Endothelial cell of umbilical vein (primary cell): ENCODE measurements around the gene PLEKHA5. TPM values are rescaled to one million over a fixed set of nuclear protein-coding genes. Genes with fewer than 3 reads are reported as not detected.

ENCODE experiments used
- BruUV-seq: library from RNA; stranded (reverse); fragments of 400-500 nt; replicated peaks from 2 replicates; lab custom pipeline; 2021; lab: Mats Ljungman, UMichigan
- CTCF ChIA-PET: fragments of 300-600, 350-600 bp; sonication (Branson Sonifier 250); formaldehyde crosslinking; loops from one replicate; lab custom pipeline; 2021; ENCODE audit warnings: antibody characterized with exemption, inconsistent platforms; lab: Charles Lee
- POLR2A ChIA-PET: fragments of 300-600, 350-600 bp; sonication (Branson Sonifier 250); formaldehyde crosslinking; loops from one replicate; lab custom pipeline; 2021; ENCODE audit warnings: antibody characterized with exemption, inconsistent platforms; lab: Charles Lee
- DNase-seq: peaks from one replicate; pipeline ENCODE4 v3.0.0-alpha.2; 2011; ENCODE audit warnings: low read depth, low spot score
- FAIRE-seq: peaks from 2 replicates; lab custom pipeline; 2011; peaks lifted over from hg19 to GRCh38; lab: Jason Lieb, UNC
- H2AFZ ChIP-seq: 2 replicates; pipeline ENCODE4 v1.6.0; 2012; ENCODE audit warnings: low read depth, low read length, control low read depth, inconsistent platforms
- H3K27ac ChIP-seq: 2 replicates; pipeline ENCODE4 v1.5.1; 2011; ENCODE audit warnings: low read depth, mild to moderate bottlenecking, control low read depth, low read length, moderate library complexity; ENCODE audit not compliant: insufficient read depth
- H3K27me3 ChIP-seq, 2 experiments: 2 replicates each; pipeline versions ENCODE4 v1.6.0 to v1.6.1; 2011; ENCODE audit warnings: low read length in 2 of 2, mixed read lengths in 1 of 2; ENCODE audit not compliant: control insufficient read depth in 2 of 2, insufficient read depth in 2 of 2
- H3K36me3 ChIP-seq, 2 experiments: 2 replicates in 1 of 2; 3 replicates in 1 of 2; pipeline ENCODE4 v1.5.1; 2011; ENCODE audit warnings: low read length in 2 of 2, mild to moderate bottlenecking in 1 of 2, moderate library complexity in 1 of 2; ENCODE audit not compliant: control insufficient read depth in 2 of 2, insufficient read depth in 2 of 2; ENCODE audit errors: extremely low read depth in 1 of 2
- H3K4me1 ChIP-seq: 3 replicates; pipeline ENCODE4 v1.5.1; 2011; ENCODE audit warnings: mild to moderate bottlenecking, low read length; ENCODE audit not compliant: control insufficient read depth, insufficient read depth; ENCODE audit errors: extremely low read depth
- H3K4me2 ChIP-seq: 2 replicates; pipeline ENCODE4 v1.6.1; 2011; ENCODE audit warnings: low read length, control low read depth, mixed read lengths; ENCODE audit not compliant: insufficient read depth
- H3K4me3 ChIP-seq, 3 experiments: fragments of 200-600 bp in 1 of 3; sonication (generic), shearing (Covaris generic) in 1 of 3; replicated peaks in 1 of 3; 2 replicates each; pipeline ENCODE4 v1.5.1; 2011 to 2016; ENCODE audit warnings: control low read depth in 3 of 3, low read length in 3 of 3, mild to moderate bottlenecking in 2 of 3, inconsistent platforms in 1 of 3, low read depth in 1 of 3, moderate library complexity in 1 of 3; ENCODE audit not compliant: insufficient read depth in 1 of 3
- H3K79me2 ChIP-seq: 2 replicates; pipeline ENCODE4 v1.6.0; 2012; ENCODE audit warnings: low read length, inconsistent platforms; ENCODE audit not compliant: control insufficient read depth, insufficient read depth
- H3K9ac ChIP-seq: replicated peaks from 2 replicates; pipeline ENCODE3; 2011; ENCODE audit warnings: low read length, control low read depth; ENCODE audit not compliant: insufficient read depth; ENCODE audit errors: extremely low read depth
- H3K9me1 ChIP-seq: replicated peaks from 3 replicates; pipeline ENCODE4 v1.6.0; 2011; ENCODE audit warnings: mild to moderate bottlenecking, low read length; ENCODE audit not compliant: control insufficient read depth, insufficient read depth; ENCODE audit errors: extremely low read depth
- H3K9me3 ChIP-seq: replicated peaks from 2 replicates; pipeline ENCODE4 v1.5.1; 2012; ENCODE audit warnings: low read length, inconsistent platforms; ENCODE audit not compliant: control insufficient read depth, insufficient read depth
- H4K20me1 ChIP-seq: replicated peaks from 2 replicates; pipeline ENCODE3; 2011; ENCODE audit warnings: mild to moderate bottlenecking, low read length; ENCODE audit not compliant: control insufficient read depth, insufficient read depth; ENCODE audit errors: extremely low read depth
- MYC ChIP-seq: IDR thresholded peaks from one replicate; pipeline ENCODE4 v1.6.1; 2011; ENCODE audit warnings: mild to moderate bottlenecking, low read depth, low read length
- POLR2A ChIP-seq: IDR thresholded peaks from 2 replicates; pipeline ENCODE4 v1.6.1; 2012; ENCODE audit warnings: low read depth, mild to moderate bottlenecking, control low read depth, low read length
- POLR2AphosphoS5 ChIP-seq: IDR thresholded peaks from 2 replicates; pipeline ENCODE4 v1.6.1; 2012; ENCODE audit warnings: low read depth, mild to moderate bottlenecking, control low read depth, low read length, moderate library complexity; ENCODE audit not compliant: insufficient read depth
- dilution Hi-C: fragments of 300-500 bp; cut with MboI; formaldehyde crosslinking; loops from one replicate; pipeline ENCODE4 v1.15.0; 2019; ENCODE audit warnings: low sequenced_read_pairs; ENCODE audit not compliant: extremely low pct_ligation_motif_present
- intact Hi-C: fragments of 100-400 bp; cut with micrococcal nuclease; formaldehyde crosslinking; loops from one replicate; pipeline ENCODE4 v1.10.0; 2022
- polyA plus RNA-seq, 4 experiments: library from polyadenylated mRNA; depleted of rRNA in 3 of 4; stranded (reverse) in 3 of 4; unstranded in 1 of 4; fragments of >200 nt; gene quantifications; 2 replicates each; pipeline versions ENCODE4 v1.2.1 to v1.2.3, GENCODE V29; 2011 to 2012; ENCODE audit warnings: missing spikeins in 1 of 4
- total RNA-seq: library from RNA; stranded (reverse); gene quantifications from 2 replicates; pipeline ENCODE4 v1.2.3, GENCODE V29; 2021

PLEKHA5 gene
- total and polyA plus RNA-seq, 2 donors (not counting 3 experiments of a cell fraction or from before 2014, with no cell fraction given), result 2.5 to 12.7 TPM

DNA sequence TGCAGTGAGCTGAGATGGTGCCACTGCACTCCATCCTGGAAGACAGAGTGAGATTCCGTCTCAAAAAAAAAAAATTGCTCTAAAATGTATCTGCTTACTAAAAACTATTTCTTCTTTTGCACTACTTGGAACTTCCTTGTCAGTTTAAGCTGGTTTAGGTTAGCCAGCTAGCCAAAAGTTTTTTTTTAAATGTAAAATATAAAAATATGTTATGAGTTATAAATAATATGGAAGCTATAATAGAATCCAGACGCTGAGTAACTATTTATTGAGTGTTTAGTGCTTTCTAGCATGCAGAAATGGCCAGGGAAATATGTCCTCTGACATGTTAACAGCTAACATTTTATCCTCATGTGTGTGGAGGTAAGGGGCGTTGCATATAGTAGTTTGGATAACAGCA, 85.6 kb downstream of the PLEKHA5 start:
- DNase-seq (no peak), FAIRE-seq (no peak)
- Histone ChIP-seq H3K9me1 (no peaks in the 10 kb centered on the region), H3K27ac (no peak overlapping the region), H3K4me1 (no peaks in the 10 kb centered on the region), H4K20me1 (no peaks in the 10 kb centered on the region), H3K9ac (no peak overlapping the region), H3K4me2 (no peak overlapping the region), H3K79me2 (no peaks in the 10 kb centered on the region), H3K9me3 (no peaks in the 10 kb centered on the region), H3K27me3 (no peaks in the 10 kb centered on the region), H2AFZ (no peak overlapping the region), H3K36me3 (no peaks in the 10 kb centered on the region), H3K4me3 (no peak overlapping the region)
- ChIA-PET POLR2A (no interaction called here), CTCF (interaction anchor here (1.0 to 1.7 kb wide), 3 partner anchors 8 to 25 kb away, joined by 4 to 6 read pairs (median 4); no protein-coding TSS in a partner anchor)
- BruUV-seq, result no TSS peak
- intact Hi-C loops (no loop called here), dilution Hi-C loops (no loop called here)
- no peak for TF ChIP-seq MYC

DNA sequence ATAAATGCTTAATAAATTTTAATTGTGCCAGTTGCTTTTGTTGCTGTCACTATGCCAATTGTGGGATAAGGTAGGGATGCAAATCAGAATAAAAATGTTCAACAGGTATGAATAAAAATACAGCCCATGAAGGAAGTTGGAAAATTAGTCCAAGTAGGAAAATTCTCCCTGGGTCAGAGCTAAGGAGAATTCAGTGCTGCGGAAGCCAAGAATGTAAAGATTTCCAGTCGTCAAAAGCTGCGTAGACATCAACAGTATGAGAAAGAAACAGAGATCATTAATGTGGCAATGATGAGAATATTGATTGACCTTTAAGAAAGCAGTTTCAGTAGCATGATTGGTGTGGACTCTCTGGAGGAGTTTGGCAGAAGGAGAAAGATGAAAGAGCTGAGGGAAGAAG, 87.9 kb downstream of the PLEKHA5 start:
- Histone ChIP-seq H3K4me1 (no peaks in the 10 kb centered on the region), H3K4me3 (no peak overlapping the region), H4K20me1 (no peaks in the 10 kb centered on the region), H3K9ac (no peak overlapping the region), H3K36me3 (no peaks in the 10 kb centered on the region), H3K4me2 (no peak overlapping the region), H3K9me3 (no peaks in the 10 kb centered on the region), H3K27ac (no peak overlapping the region), H3K9me1 (no peaks in the 10 kb centered on the region), H3K79me2 (no peaks in the 10 kb centered on the region), H3K27me3 (no peaks in the 10 kb centered on the region), H2AFZ (no peak overlapping the region)
- ChIA-PET CTCF (interaction anchor here (0.5 to 1.1 kb wide), 2 partner anchors 31 to 135 kb away, joined by 3 to 4 read pairs; no protein-coding TSS in a partner anchor), POLR2A (no interaction called here)
- no peak for FAIRE-seq
- dilution Hi-C loops, result no loop called here
- intact Hi-C loops, result no loop called here
- TF ChIP-seq POLR2AphosphoS5 (no peak), POLR2A (no peak)
- BruUV-seq, result no TSS peak
- DNase-seq, result no peak
